GM12878 (cell line): Measurements from ENCODE around the gene SF3B6. TPM values are rescaled to one million over a fixed set of nuclear protein-coding genes. Genes with fewer than 3 reads are reported as not detected.

Experiments
- ATAC-seq: fragments of 200-7000 bp; cut with Tn5 transposase; 3 replicates; pipeline ENCODE4 v1.9.1; 2020; ENCODE audit warnings: mild to moderate bottlenecking, moderate library complexity
- BruUV-seq: library from RNA; stranded (reverse); fragments of 400-500 nt; replicated peaks from 2 replicates; lab custom pipeline; 2021; lab: Mats Ljungman, UMichigan
- CTCF ChIA-PET: fragments of 300-600 bp; sonication (Branson Sonifier 250); formaldehyde crosslinking; extraction: SDS; loops from one replicate; lab custom pipeline; 2021; ENCODE audit warnings: inconsistent platforms; lab: Yijun Ruan, JAX
- POLR2A ChIA-PET: fragments of 350-600 bp; formaldehyde crosslinking; extraction: SDS; loops from one replicate; lab custom pipeline; 2021; ENCODE audit warnings: inconsistent platforms; lab: Charles Lee
- RAD21 ChIA-PET: fragments of 300-600 bp; sonication (Branson Sonifier 250); formaldehyde crosslinking; loops from one replicate; lab custom pipeline; 2023; ENCODE audit warnings: antibody characterized with exemption; ENCODE audit not compliant: unreplicated experiment; lab: Charles Lee
- SMC1A ChIA-PET: fragments of 300-600 bp; sonication (Branson Sonifier 250); formaldehyde crosslinking; loops from one replicate; lab custom pipeline; 2023; ENCODE audit not compliant: unreplicated experiment, uncharacterized antibody; lab: Charles Lee
- DNase-seq: peaks from one replicate; pipeline ENCODE4 v3.0.0-alpha.2; 2011; ENCODE audit warnings: low read depth, low spot score
- FAIRE-seq: peaks from 3 replicates; lab custom pipeline; 2011; peaks lifted over from hg19 to GRCh38; lab: Jason Lieb, UNC
- H2AFZ ChIP-seq: 2 replicates; pipeline ENCODE4 v1.6.0; 2011; ENCODE audit warnings: low read depth, low read length, control low read depth; ENCODE audit not compliant: control insufficient read depth
- H3K27ac ChIP-seq: 2 replicates; pipeline ENCODE4 v1.5.1; 2011; ENCODE audit warnings: control low read depth; ENCODE audit not compliant: control insufficient read depth, insufficient read depth
- H3K27me3 ChIP-seq, 2 experiments: replicated peaks in 1 of 2; 2 replicates each; pipeline versions ENCODE4 v1.6.0 to v1.6.1; 2011; ENCODE audit warnings: low read length in 1 of 2; ENCODE audit not compliant: control insufficient read depth in 2 of 2, insufficient read depth in 2 of 2
- H3K36me3 ChIP-seq, 2 experiments: 2 replicates each; pipeline ENCODE4 v1.5.1; 2011; ENCODE audit warnings: low read length in 1 of 2; ENCODE audit not compliant: control insufficient read depth in 2 of 2, insufficient read depth in 2 of 2
- H3K4me1 ChIP-seq: 2 replicates; pipeline ENCODE4 v1.6.1; 2011; ENCODE audit warnings: mild to moderate bottlenecking, low read length, moderate library complexity, mixed read lengths; ENCODE audit not compliant: control insufficient read depth, insufficient read depth
- H3K4me2 ChIP-seq: 2 replicates; pipeline ENCODE4 v1.6.0; 2011; ENCODE audit warnings: control low read depth; ENCODE audit not compliant: control insufficient read depth, insufficient read depth
- H3K4me3 ChIP-seq: fragments of 200-600 bp; sonication (generic); 2 replicates; pipeline ENCODE4 v1.5.1; 2016
- H3K79me2 ChIP-seq: 2 replicates; pipeline ENCODE4 v1.6.0; 2011; ENCODE audit warnings: low read length; ENCODE audit not compliant: control insufficient read depth, insufficient read depth
- H3K9ac ChIP-seq: 2 replicates; pipeline ENCODE4 v1.8.0; 2011; ENCODE audit warnings: low read length, control low read depth, mixed read lengths; ENCODE audit not compliant: control insufficient read depth, insufficient read depth
- H3K9me3 ChIP-seq: replicated peaks from 3 replicates; pipeline ENCODE4 v1.5.1; 2011; ENCODE audit warnings: mild to moderate bottlenecking, low read length; ENCODE audit not compliant: control insufficient read depth, insufficient read depth
- H4K20me1 ChIP-seq: 2 replicates; pipeline ENCODE4 v1.6.0; 2011; ENCODE audit not compliant: control insufficient read depth, insufficient read depth
- ATF3 ChIP-seq: IDR thresholded peaks from 2 replicates; pipeline ENCODE4 v1.6.1; 2011; ENCODE audit warnings: low read depth, mild to moderate bottlenecking, low read length, moderate library complexity, borderline replicate concordance; ENCODE audit errors: extremely low read depth
- BRCA1 ChIP-seq: IDR thresholded peaks from 2 replicates; pipeline ENCODE4 v1.6.1; 2011; ENCODE audit warnings: low read depth, low read length, improper control_type of control experiment
- FOXK2 ChIP-seq: fragments of 450-650 bp; IDR thresholded peaks from 2 replicates; pipeline ENCODE4 v1.6.1; 2017; ENCODE audit warnings: mild to moderate bottlenecking, moderate library complexity
- KDM1A ChIP-seq: fragments of 200-600 bp; sonication (generic); IDR thresholded peaks from 2 replicates; pipeline ENCODE4 v1.6.1; 2016; ENCODE audit warnings: borderline replicate concordance
- YBX1 ChIP-seq: fragments of 450-650 bp; IDR thresholded peaks from 2 replicates; pipeline ENCODE4 v1.6.1; 2016; ENCODE audit warnings: antibody characterized with exemption
- ZBTB4 ChIP-seq: fragments of 450-650 bp; formaldehyde crosslinking; IDR thresholded peaks from 2 replicates; pipeline ENCODE4 v1.4.0; 2022; ENCODE audit warnings: mild to moderate bottlenecking, moderate library complexity
- WGBS: methylation state at CpG from one replicate; pipeline ENCODE4 v1.1.6; 2016; ENCODE audit warnings: low lambda C conversion rate; ENCODE audit not compliant: insufficient replicate concordance, insufficient coverage; ENCODE audit errors: missing lambda C conversion rate; 5-methylcytosine and 5-hydroxymethylcytosine counted together
- in situ Hi-C: fragments of 300-500 bp; cut with MboI; formaldehyde crosslinking; loops from 9 replicates; pipeline ENCODE4 v1.14.3; 2018; ENCODE audit warnings: mixed read lengths
- intact Hi-C: fragments of 100-400 bp; cut with micrococcal nuclease; formaldehyde crosslinking; loops from one replicate; pipeline ENCODE4 v1.14.2; 2022; ENCODE audit not compliant: unreplicated experiment
- polyA plus RNA-seq, 11 experiments: library from polyadenylated mRNA; depleted of rRNA in 4 of 11; unstranded in 6 of 11; stranded (reverse) in 5 of 11; fragments of >200 nt; fragmentation: Nextera tagmentation in 4 of 11; fragmentation: Illumina TruSeq in 1 of 11; extraction: Ambion mirVana in 4 of 11; extraction: Trizol in 1 of 11; gene quantifications; 1 replicate in 1 of 11; 2 replicates in 10 of 11; pipeline versions ENCODE4 v1.2.1 to v1.2.3, GENCODE V29; 2011 to 2016; ENCODE audit warnings: inconsistent platforms in 2 of 11, missing spikeins in 2 of 11, low read depth in 1 of 11
- total RNA-seq, 4 experiments: library from RNA; depleted of rRNA in 3 of 4; stranded (reverse); fragments of >200 nt in 3 of 4; fragmentation: Illumina TruSeq in 1 of 4; extraction: Trizol in 1 of 4; gene quantifications; 2 replicates each; pipeline versions ENCODE4 v1.2.1 to v1.2.3, GENCODE V29; 2013 to 2021

Gene SF3B6
- total and polyA plus RNA-seq, 10 of the 15 experiments (the other 5 are each of a cell fraction or from before 2014, with no cell fraction given) = 118 to 584 (median 270) TPM

GRCh38 chr2:24052951-24053350, 23.2 kb downstream of the SF3B6 start (continued):
- no peak for TF ChIP-seq ZBTB4 (CRISPR knock-in tag)
- no peak for TF ChIP-seq KDM1A

DNA sequence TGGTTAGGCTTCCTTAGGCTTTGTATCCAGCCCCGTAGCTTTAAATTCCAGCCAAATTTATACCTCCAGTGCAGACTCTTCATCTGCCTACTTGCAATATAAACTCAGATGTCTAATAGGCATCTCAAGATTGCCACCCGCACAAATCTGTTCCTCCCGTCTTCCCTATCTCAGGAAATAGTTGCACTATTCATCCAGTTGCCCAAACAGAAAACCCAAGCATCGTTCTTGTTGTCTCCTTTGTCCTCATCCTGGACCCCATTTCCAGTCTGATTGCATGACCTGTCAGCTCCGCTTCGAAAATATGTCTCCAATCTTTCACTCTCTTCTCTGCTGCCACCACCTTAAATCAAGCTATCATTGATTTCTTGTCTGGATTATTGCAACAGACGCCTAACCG, 24.3 kb downstream of the SF3B6 start:
- ChIA-PET CTCF (interaction anchor here (1.7 kb wide), 1 partner anchor 227 kb away, joined by 5 read pairs; no protein-coding TSS in a partner anchor), POLR2A (interaction anchor here (0.6 to 0.9 kb wide), 3 partner anchors 55 to 134 kb away, joined by 4 to 6 read pairs (median 4); no protein-coding TSS in a partner anchor), RAD21 (no interaction called here)
- BruUV-seq = no TSS peak
- Histone ChIP-seq H3K27ac (no peak overlapping the region), H3K27me3 (peaks cover 0 to 5% of the 10 kb centered on the region in 2 experiments; a peak in 3 of 4 replicates), H3K36me3 (no peaks in the 10 kb centered on the region), H3K4me1 (peaks cover 7% of the 10 kb centered on the region; the same call in 1 of the 2 replicates), H2AFZ (no peak overlapping the region), H3K9me3 (no peaks in the 10 kb centered on the region), H3K9ac (no peak overlapping the region), H4K20me1 (no peaks in the 10 kb centered on the region)
- intact Hi-C loops = no loop called here
- no peak for ATAC-seq
- no peak for DNase-seq
- TF ChIP-seq BRCA1 (no peak), YBX1 (no peak), ATF3 (no peak), FOXK2 (no peak)
- TF ChIP-seq, all 136 proteins: peak for 0
- no peak overlapping the region for H3K4me2 ChIP-seq
- no peak overlapping the region for H3K4me3 ChIP-seq
- in situ Hi-C loops = no loop called here
- SMC1A ChIA-PET = interaction anchor here (1.0 to 1.3 kb wide), 3 partner anchors 8 to 228 kb away, joined by 3 read pairs; partner anchors contain the start of gene UBXN2A
- H3K79me2 ChIP-seq = peaks cover 3% of the 10 kb centered on the region
- 60% methylated on average over 8 of the region's 8 CpGs for WGBS
- no peak for FAIRE-seq
